Activated B cell treated with CpG ODN at 0.5 μM for 24 hours (primary cell): ENCODE results near the gene TMEM132D. TPM values are rescaled to one million over a fixed set of nuclear protein-coding genes. Genes with fewer than 3 reads are reported as not detected.

Experiments
- ATAC-seq: fragments of 200-7000 bp; cut with Tn5 transposase; one replicate; pipeline ENCODE4 v1.10.0; 2021; ENCODE audit warnings: low read depth, mild to moderate bottlenecking, moderate library complexity
- CTCF ChIA-PET: fragments of 350-600 bp; sonication (Branson Sonifier 250); formaldehyde crosslinking; loops from one replicate; lab custom pipeline; 2021; ENCODE audit warnings: antibody characterized with exemption; lab: Charles Lee
- POLR2A ChIA-PET: fragments of 350-600 bp; sonication (Branson Sonifier 250); formaldehyde crosslinking; loops from one replicate; lab custom pipeline; 2021; ENCODE audit warnings: antibody characterized with exemption; lab: Charles Lee
- DNase-seq: peaks from one replicate; pipeline ENCODE4 v3.0.0; 2022
- H3K27ac Mint-ChIP-seq: one replicate; pipeline ENCODE4 v1.8.0; 2020; ENCODE audit warnings: mixed read lengths
- H3K27me3 Mint-ChIP-seq: one replicate; pipeline ENCODE4 v1.8.0; 2021; ENCODE audit warnings: mixed read lengths
- H3K36me3 Mint-ChIP-seq: one replicate; pipeline ENCODE4 v1.8.0; 2021; ENCODE audit warnings: low read depth, mixed read lengths
- H3K4me1 Mint-ChIP-seq: one replicate; pipeline ENCODE4 v1.8.0; 2021; ENCODE audit warnings: mixed read lengths
- H3K4me3 Mint-ChIP-seq: one replicate; pipeline ENCODE4 v1.8.0; 2020; ENCODE audit warnings: mild to moderate bottlenecking, mixed read lengths
- H3K9me3 Mint-ChIP-seq: one replicate; pipeline ENCODE4 v1.8.0; 2020; ENCODE audit warnings: mixed read lengths
- intact Hi-C: fragments of 100-400 bp; cut with micrococcal nuclease; formaldehyde crosslinking; loops from one replicate; pipeline ENCODE4 v1.15.1; 2024
- total RNA-seq: library from RNA; stranded (reverse); gene quantifications from 2 replicates; pipeline ENCODE4 v1.2.3, GENCODE V29; 2022
- TF ChIP-seq, protein P1 (sequence below): fragments of 200-600 bp; IDR thresholded peaks from one replicate; pipeline ENCODE4 v1.8.0; 2022; ENCODE audit warnings: antibody characterized with exemption, mild to moderate bottlenecking

Gene TMEM132D
- total RNA-seq, 1 donor from 2014 or later = not detected

DNA sequence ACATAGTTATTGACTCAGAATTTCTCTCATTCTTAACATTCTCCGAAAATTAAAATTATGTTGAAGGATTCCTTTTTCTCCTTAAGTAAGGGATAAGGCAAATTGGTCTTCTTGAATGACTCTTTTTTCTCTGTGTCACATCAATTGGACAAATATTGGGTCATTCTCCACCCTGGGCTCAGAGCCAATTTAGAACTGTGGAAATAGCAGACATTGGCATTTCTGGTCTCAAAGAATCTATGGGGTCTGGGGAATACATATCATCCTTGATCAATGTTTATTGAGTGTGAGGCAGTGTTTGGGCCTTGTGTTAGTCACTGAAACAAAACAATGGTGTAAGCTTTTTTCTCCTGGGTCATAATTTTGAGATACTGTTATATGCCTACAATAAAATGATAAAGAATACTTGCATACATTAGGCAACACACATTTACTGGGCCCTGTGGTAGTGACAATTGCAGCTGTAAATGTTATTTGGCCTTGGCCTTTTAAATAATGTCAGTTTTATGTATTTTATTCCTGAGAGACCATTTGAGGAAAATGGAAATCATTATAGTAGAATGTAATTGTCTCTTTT lies 414.6 kb downstream of the TMEM132D start:
- H3K36me3 Mint-ChIP-seq = no peaks in the 10 kb centered on the region
- DNase-seq (no peak), ATAC-seq (no peak)
- H3K4me1 Mint-ChIP-seq = no peaks in the 10 kb centered on the region
- ChIA-PET POLR2A (no interaction called here), CTCF (no interaction called here)
- intact Hi-C loops = no loop called here
- TF ChIP-seq, protein P1, sequence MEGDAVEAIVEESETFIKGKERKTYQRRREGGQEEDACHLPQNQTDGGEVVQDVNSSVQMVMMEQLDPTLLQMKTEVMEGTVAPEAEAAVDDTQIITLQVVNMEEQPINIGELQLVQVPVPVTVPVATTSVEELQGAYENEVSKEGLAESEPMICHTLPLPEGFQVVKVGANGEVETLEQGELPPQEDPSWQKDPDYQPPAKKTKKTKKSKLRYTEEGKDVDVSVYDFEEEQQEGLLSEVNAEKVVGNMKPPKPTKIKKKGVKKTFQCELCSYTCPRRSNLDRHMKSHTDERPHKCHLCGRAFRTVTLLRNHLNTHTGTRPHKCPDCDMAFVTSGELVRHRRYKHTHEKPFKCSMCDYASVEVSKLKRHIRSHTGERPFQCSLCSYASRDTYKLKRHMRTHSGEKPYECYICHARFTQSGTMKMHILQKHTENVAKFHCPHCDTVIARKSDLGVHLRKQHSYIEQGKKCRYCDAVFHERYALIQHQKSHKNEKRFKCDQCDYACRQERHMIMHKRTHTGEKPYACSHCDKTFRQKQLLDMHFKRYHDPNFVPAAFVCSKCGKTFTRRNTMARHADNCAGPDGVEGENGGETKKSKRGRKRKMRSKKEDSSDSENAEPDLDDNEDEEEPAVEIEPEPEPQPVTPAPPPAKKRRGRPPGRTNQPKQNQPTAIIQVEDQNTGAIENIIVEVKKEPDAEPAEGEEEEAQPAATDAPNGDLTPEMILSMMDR = no peak
- no peaks in the 10 kb centered on the region for H3K27me3 Mint-ChIP-seq
- H3K27ac Mint-ChIP-seq = no peak overlapping the region
- H3K4me3 Mint-ChIP-seq = no peak overlapping the region
- H3K9me3 Mint-ChIP-seq = peaks cover 2% of the 10 kb centered on the region

DNA sequence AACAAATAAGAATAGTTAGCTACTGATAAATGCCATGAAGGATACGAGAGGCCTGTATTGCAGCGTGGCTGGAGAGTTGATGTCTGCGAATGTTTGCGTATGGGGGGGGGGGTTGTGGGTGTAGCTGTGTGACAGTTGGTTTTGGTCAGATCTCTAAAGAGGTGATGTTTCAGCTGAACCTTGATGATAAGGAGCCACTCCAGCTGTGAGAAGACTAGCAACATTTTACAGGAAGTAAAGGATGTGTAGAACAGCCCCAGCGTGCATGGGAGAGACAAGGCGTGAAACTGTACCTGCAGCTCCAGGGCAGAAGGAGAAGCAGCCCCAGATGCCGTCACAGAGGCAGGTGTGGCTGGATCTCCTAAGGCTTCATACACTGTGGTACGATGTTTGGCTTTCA lies 416.9 kb downstream of the TMEM132D start:
- Mint-ChIP-seq H3K4me3 (no peak overlapping the region), H3K36me3 (no peaks in the 10 kb centered on the region), H3K27ac (no peak overlapping the region), H3K4me1 (no peaks in the 10 kb centered on the region), H3K9me3 (peaks cover 2% of the 10 kb centered on the region), H3K27me3 (no peaks in the 10 kb centered on the region)
- ATAC-seq (no peak), DNase-seq (no peak)
- TF ChIP-seq, protein P1 = no peak
- ChIA-PET CTCF (no interaction called here), POLR2A (no interaction called here)
- intact Hi-C loops = no loop called here

GRCh38 chr12:129483111-129483893 lies 420.5 kb downstream of the TMEM132D start:
- ChIA-PET POLR2A (no interaction called here), CTCF (no interaction called here)
- H3K9me3 Mint-ChIP-seq = peaks cover 9% of the 10 kb centered on the region
- DNase-seq (no peak), ATAC-seq (no peak)
- TF ChIP-seq, protein P1 = no peak
- no peak overlapping the region for H3K27ac Mint-ChIP-seq
- no peaks in the 10 kb centered on the region for H3K27me3 Mint-ChIP-seq
- intact Hi-C loops = no loop called here
- no peaks in the 10 kb centered on the region for H3K36me3 Mint-ChIP-seq
- no peaks in the 10 kb centered on the region for H3K4me1 Mint-ChIP-seq
- no peak overlapping the region for H3K4me3 Mint-ChIP-seq

GRCh38 chr12:129481921-129482320 lies 421.9 kb downstream of the TMEM132D start:
- Mint-ChIP-seq H3K27me3 (no peaks in the 10 kb centered on the region), H3K9me3 (peaks cover 9% of the 10 kb centered on the region), H3K4me3 (no peak overlapping the region), H3K36me3 (no peaks in the 10 kb centered on the region), H3K27ac (no peak overlapping the region), H3K4me1 (no peaks in the 10 kb centered on the region)
- ChIA-PET CTCF (no interaction called here), POLR2A (interaction anchor here (0.7 kb wide), 1 partner anchor 160 kb away, joined by 3 read pairs; no protein-coding TSS in a partner anchor)
- no peak for ATAC-seq
- TF ChIP-seq, protein P1 = no peak
- intact Hi-C loops = no loop called here
- no peak for DNase-seq

DNA sequence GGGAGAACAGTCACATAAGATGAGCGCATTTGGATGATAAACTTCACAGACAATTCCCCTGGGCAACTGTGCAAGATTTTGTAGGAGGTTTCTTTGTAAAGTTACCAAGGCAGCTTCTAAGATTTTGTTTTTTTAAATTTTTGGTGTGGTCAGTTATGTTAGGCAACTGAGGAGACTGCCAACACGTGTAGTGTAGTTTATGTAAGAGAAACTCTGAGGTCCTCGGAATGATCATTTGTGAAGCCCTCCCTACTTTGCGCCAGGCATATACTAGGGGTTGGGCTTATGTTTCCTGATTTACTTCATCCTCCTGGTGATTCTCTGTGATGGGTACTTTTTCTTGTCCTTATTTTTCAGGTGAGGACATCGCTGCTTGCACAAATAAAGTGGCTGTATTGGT lies 433.6 kb downstream of the TMEM132D start:
- H3K4me1 Mint-ChIP-seq = no peaks in the 10 kb centered on the region
- H3K4me3 Mint-ChIP-seq = no peak overlapping the region
- no peaks in the 10 kb centered on the region for H3K27me3 Mint-ChIP-seq
- intact Hi-C loops = no loop called here
- TF ChIP-seq, protein P1 = no peak
- no peak for DNase-seq
- no peak overlapping the region for H3K27ac Mint-ChIP-seq
- no peaks in the 10 kb centered on the region for H3K36me3 Mint-ChIP-seq
- CTCF ChIA-PET = no interaction called here
- peaks cover 3% of the 10 kb centered on the region for H3K9me3 Mint-ChIP-seq
- ATAC-seq = no peak
- POLR2A ChIA-PET = no interaction called here
